HG02970 (cell line): ENCODE data around the gene MUC5B.
"Not testable (repeated sequence)": the region's sequence is repeated elsewhere in the genome, so short reads cannot be mapped to it uniquely, and the experiment has no call there.

Experiments used
- ATAC-seq: cut with Tn5 transposase; IDR thresholded peaks from one replicate; pipeline ENCODE4 v1.9.1; 2021; ENCODE audit warnings: mild to moderate bottlenecking, moderate library complexity, moderate number of reproducible peaks; ENCODE audit not compliant: unreplicated experiment, low FRiP score

Gene MUC5B

DNA sequence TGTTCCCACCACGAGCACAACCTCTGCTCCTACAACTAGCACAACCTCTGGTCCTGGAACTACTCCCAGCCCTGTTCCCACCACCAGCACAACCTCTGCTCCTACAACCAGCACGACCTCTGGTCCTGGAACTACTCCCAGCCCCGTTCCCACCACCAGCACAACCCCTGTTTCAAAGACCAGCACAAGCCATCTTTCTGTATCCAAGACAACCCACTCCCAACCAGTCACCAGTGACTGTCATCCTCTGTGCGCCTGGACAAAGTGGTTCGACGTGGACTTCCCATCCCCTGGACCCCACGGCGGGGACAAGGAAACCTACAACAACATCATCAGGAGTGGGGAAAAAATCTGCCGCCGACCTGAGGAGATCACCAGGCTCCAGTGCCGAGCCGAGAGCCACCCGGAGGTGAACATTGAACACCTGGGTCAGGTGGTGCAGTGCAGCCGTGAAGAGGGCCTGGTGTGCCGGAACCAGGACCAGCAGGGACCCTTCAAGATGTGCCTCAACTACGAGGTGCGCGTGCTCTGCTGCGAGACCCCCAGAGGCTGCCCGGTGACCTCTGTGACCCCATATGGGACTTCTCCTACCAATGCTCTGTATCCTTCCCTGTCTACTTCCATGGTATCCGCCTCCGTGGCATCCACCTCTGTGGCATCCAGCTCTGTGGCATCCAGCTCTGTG, 30.9 kb upstream of the MUC5B start:
- not testable (repeated sequence) for ATAC-seq

DNA sequence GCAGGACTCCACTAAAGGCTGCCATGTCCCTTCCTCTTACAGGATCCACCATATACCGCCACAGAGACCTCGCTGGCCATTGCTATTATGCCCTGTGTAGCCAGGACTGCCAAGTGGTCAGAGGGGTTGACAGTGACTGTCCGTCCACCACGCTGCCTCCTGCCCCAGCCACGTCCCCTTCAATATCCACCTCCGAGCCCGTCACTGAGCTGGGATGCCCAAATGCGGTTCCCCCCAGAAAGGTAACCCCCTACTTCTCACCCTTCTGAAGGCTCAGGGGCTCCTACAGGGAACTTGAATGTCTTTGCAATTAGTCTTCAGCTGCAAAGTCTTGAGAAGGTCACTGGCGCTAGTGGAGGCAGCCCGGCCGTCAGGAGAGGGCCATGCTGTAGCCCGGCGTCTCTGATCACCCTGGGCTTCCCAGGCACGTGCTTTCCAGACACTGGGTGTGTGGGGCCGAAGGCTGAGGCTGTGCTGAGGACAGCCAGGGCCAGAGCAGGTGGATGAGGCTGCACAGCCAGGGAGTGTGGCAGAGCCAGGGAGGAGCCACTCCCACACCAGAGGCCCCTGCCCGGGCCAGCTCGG, 30.0 kb upstream of the MUC5B start:
- ATAC-seq = no peak

DNA sequence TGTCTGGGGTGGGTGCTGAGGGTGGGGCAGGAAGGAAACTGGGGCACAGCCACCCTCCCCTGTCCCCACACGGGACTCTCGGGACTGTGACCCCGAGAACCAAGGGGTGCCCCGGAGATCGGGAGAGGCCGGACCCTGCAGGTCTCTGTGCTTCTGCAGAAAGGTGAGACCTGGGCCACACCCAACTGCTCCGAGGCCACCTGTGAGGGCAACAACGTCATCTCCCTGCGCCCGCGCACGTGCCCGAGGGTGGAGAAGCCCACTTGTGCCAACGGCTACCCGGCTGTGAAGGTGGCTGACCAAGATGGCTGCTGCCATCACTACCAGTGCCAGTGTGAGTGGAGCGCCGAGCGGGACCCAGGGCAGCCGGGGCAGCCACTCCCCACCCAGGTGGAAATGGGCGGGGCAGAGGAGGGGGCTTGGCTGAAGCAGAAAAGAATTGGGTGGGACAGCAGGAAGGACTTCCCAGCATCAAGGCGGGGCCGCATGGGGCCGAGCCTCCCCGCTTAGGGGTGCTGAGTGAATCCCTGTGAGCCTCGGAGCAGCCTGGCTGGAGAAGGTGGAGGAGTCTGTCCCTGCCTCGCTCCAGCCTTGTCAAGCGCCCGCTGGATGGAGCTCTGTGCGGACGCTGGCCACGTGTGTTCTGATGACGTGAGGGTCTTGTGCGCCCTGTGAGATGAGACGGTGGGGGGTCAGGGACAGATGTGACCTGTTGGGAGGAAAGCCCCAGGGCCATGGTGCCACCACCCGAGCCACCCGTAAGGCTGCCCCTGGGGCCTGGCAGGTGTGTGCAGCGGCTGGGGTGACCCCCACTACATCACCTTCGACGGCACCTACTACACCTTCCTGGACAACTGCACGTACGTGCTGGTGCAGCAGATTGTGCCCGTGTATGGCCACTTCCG, 29.3 kb upstream of the MUC5B start:
- ATAC-seq = no peak

DNA sequence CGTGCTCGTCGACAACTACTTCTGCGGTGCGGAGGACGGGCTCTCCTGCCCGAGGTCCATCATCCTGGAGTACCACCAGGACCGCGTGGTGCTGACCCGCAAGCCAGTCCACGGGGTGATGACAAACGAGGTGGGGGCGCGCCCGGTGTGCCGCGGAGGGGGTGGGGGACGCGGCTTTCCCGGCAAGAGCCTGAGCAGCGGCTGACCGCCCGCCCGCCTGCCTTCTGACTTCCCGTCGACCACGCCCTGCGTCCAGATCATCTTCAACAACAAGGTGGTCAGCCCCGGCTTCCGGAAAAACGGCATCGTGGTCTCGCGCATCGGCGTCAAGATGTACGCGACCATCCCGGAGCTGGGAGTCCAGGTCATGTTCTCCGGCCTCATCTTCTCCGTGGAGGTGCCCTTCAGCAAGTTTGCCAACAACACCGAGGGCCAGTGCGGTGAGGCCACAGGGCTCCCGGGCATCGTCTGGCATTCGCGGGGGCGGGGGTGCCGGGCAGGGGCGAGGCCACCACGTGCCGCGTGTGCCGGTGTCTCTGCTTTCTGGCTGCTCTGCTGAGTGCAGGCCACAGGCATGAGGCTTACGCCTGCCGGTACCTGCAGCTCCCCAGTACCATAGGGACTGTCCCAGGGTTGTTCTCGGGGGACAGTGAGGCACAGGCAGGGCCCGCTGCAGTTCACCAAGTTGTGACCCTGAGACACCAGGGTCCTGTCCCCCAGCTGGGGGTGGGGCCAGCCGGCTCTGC, 28.5 kb upstream of the MUC5B start:
- no peak for ATAC-seq

DNA sequence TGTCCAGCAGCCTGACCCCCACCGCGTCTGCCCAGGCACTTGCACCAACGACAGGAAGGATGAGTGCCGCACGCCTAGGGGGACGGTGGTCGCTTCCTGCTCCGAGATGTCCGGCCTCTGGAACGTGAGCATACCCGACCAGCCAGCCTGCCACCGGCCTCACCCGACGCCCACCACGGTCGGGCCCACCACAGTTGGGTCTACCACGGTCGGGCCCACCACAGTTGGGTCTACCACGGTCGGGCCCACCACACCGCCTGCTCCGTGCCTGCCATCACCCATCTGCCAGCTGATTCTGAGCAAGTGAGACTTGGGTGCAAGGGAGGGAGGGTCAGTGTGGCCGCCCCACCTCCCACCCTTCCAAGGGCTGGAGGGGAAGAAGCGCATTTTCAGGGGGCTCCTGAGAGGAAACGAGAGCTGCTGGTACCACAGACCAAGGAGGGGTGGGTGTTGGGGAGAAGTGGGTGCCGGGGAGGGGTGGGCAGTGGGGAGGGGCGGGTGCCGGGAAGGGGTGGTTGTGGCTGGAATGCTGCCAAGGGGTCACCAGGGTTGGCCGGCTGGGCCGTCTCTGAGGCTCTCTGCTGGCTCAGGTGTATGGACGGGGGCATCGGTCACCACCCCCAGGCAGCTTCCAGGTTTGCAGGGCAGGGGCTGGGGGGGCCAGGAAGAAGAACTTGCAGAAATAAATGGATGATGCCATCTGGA, 27.7 kb upstream of the MUC5B start:
- no peak for ATAC-seq

DNA sequence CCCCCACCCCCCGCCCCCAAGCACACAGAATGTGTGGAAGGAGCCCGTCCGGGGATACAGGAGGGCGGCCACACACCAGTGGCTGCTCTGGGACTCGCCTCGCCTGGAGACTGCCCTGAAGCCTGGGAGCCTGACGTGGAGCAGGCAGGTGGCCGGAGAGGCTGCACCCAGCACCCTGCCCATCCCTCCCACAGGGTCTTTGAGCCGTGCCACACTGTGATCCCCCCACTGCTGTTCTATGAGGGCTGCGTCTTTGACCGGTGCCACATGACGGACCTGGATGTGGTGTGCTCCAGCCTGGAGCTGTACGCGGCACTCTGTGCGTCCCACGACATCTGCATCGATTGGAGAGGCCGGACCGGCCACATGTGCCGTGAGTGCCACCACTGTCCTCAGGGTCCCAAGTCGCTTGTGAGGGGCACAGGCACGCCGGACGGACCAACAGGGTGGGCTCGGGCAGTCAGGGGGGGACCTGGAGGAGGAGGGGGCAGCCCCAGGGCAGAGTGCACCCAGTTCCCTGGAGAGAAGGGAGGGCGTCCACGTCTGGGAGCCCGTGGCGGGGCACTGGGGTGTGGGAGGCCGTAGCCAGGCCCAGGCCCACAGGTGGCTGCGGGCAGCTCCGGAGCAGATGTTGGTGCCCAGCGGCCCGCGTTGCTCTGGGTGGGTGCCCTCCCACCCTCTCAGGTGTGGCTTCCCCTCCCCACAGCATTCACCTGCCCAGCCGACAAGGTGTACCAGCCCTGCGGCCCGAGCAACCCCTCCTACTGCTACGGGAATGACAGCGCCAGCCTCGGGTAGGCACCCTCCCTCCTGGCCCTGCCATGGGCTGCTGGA, 27.0 kb upstream of the MUC5B start:
- no peak for ATAC-seq

DNA sequence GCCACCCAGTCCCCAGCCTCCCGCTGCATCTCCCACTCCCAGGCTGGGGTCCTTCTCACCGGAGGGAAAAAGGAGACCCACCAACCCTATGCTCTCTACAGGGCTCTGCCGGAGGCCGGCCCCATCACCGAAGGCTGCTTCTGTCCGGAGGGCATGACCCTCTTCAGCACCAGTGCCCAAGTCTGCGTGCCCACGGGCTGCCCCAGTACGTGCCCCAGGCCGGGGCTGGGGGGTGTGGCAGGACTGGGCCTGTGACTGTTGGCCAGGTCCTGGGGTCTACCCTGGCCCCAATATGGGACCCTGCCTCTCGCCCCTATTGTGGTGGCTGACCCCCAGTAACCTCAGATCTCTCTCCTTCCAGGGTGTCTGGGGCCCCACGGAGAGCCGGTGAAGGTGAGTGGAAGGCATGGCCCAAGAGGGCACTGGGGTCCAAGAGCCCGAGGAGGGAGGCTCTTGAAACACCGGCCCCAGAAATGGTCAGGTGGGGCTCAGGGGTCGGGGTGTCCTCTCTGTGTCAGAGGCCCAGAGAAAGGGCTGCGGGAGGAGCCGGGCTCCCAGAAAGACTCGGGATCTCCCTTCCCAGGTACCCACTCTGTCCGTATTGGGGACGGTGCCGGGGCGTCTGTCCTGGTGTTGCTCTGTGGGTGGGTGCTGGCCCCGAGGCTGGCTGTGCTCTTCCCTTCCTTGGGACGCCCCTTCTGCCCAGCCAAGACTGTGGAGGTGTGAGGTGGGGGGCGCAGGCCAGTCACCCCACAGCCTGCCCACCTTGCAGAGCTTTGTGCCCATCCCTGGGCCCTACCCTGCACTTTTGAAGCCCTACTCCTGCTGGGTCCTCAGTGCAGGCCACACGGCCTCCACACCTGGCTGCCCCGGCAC, 26.1 kb upstream of the MUC5B start:
- no peak for ATAC-seq

DNA sequence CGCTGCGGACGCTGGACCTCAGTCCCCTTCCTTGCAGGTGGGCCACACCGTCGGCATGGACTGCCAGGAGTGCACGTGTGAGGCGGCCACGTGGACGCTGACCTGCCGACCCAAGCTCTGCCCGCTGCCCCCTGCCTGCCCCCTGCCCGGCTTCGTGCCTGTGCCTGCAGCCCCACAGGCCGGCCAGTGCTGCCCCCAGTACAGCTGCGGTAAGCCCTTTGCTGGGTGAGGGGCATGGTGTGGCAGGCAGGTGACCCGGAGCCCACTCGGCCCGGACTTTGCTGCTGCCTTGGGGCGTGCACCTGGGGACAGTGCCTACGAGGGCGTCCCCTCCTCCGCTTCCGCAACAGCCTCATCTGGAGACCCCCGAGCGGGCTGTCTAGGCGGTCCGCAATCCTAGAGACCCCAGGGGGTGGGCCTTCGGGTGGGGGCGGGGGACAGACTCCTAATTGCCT, 25.4 kb upstream of the MUC5B start:
- no peak for ATAC-seq

DNA sequence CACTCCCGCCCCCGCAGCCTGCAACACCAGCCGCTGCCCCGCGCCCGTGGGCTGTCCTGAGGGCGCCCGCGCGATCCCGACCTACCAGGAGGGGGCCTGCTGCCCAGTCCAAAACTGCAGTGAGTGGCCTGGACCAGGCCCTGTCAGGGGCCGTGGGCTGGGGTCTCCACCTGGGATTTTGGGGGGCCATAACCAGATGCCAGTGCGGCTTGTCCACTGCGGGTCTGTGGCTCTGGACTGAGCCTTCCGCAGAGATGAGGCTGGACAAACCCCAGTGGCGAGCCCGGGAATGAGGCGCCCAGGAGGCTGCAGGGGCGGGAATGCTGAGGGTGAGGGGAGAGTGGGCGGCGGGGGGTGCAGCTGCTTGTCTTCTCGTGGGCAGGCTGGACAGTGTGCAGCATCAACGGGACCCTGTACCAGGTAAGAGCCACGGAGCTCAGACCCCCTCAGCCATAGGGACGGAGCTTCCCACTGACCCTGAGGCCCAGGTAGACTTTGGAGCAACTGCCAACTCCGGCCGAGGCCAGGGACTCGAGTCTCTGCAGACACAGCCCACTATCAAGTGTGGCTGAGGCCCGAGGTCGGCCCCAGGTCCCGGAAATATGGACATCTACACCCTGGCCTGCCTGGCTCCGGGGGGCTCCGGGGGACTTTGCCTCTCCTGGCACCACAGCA, 24.8 kb upstream of the MUC5B start:
- no peak for ATAC-seq

DNA sequence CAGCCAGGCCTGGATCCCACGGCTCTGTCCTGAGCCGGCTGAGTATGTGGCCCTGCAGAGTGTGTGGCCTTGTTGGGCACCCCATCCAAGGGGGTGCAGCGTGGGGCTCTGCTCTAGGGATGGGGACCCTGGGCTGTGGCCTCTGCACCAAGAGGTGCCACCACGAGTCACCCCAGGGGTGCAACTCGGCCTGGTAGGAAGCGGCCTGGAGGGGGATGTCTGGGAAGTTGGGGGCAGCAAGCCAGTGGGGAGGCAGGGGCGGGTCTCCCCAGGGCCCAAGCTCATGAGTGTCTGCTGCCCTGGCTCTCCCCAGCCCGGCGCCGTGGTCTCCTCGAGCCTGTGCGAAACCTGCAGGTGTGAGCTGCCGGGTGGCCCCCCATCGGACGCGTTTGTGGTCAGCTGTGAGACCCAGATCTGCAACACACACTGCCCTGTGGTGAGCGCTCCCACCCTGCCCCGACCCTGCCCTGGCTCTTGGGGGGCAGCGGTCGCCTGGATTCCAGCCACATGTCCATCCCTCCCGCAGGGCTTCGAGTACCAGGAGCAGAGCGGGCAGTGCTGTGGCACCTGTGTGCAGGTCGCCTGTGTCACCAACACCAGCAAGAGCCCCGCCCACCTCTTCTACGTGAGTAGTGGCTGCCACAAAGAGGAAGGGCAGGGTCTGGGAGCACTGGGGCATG, 24.2 kb upstream of the MUC5B start:
- no peak for ATAC-seq

DNA sequence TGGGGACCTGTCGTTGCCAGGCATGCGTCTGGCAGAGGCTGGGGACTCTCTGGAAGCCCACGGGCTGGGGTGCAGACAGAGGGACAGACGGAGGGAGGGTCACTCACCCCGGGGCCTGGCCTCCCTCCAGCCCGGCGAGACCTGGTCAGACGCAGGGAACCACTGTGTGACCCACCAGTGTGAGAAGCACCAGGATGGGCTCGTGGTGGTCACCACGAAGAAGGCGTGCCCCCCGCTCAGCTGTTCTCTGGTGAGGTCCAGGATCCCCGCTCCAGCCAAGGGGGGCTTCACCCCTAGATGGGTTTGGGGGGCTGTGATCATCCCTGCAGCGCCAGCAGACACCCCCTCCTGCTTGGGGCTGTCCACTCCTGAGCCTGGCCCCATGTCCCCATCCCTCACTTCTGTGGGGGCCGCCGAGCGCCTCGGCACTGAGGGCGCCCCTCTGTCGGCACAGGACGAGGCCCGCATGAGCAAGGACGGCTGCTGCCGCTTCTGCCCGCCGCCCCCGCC, 23.6 kb upstream of the MUC5B start:
- ATAC-seq = no peak

DNA sequence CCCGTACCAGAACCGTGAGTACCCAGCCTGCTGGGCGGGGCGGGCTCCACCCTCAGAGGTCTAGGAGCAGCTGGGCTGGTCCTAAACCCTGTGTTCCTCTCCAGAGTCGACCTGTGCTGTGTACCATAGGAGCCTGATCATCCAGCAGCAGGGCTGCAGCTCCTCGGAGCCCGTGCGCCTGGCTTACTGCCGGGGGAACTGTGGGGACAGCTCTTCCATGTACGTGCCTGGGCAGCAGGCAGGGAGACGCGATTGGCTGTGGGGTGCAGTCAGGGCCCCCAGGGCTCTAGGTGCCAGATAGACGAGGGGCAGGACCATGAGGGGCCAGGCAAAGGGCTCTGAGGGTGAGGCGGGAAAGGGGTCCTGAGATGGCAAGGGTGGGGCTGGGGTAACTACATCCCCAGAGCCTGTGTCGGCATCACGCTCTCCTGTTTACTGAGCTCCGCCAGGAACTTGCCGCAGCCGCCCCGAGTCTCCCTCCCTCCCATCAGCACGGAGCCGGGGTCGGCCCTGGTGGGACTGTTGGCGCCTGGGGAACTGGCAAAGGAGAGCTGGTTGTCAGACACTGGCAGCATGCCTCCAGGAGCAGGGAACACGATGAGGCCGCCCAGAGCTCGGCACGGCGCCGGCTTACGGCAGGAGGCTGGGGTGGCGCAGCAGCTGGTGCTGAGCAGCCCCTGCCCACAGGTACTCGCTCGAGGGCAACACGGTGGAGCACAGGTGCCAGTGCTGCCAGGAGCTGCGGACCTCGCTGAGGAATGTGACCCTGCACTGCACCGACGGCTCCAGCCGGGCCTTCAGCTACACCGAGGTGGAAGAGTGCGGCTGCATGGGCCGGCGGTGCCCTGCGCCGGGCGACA, 22.9 kb upstream of the MUC5B start:
- ATAC-seq = no peak

DNA sequence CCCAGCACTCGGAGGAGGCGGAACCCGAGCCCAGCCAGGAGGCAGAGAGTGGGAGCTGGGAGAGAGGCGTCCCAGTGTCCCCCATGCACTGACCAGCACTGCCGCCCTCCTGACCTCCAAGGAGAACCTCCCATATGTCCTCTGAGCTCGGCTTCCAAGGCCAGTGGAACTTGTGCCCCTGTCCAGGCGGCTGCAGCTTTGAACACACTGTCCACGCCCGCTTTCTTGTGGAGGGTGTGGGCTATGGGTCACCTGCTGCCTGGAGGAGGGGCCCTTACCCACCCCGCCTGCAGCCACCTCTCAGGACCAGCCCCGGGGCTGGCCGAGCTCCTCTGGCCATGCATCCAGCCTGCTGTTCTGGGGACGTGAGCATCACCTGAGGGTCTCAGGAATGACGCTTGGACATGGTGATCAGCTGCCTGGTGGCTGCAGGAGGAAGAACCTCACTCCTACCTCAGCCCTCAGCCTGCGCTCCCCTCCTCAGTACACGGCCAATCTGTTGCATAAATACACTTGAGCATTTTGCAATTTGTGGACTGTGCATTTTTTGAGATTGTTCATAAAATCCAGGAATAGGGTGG, 22.2 kb upstream of the MUC5B start:
- no peak for ATAC-seq

DNA sequence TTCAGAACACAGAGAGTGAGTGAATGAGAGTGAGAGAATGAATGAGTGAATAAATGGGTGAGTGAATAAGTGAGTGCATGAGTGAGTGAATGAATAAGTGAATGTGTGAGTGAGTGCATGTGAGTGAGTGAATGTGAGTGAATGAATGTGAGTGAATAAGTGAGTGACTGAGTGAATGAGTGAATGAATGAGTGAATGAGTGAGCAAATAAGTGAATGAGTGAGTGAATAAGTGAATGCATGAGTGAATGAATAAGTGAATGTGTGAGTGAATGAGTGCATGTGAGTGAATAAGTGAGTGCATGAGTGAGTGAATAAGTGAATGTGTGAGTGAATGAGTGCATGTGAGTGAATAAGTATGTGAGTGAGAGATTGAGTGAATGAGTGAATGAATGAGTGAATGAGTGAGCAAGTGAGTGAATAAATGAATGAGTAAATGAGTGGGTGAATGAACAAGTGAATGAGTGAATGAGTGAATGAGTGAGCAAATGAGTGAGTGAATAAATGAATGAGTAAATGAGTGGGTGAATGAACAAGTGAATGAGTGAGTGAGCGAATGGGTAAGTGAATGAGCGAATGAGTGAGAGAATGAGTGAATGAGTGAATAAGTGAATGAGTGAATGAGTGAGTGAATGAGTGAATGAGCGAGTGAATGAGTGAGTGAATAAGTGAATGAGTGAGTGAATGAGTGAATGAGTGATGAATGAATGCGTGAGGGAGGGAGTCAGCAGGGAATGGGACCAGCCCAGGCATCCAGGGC, 21.3 kb upstream of the MUC5B start:
- no peak for ATAC-seq

DNA sequence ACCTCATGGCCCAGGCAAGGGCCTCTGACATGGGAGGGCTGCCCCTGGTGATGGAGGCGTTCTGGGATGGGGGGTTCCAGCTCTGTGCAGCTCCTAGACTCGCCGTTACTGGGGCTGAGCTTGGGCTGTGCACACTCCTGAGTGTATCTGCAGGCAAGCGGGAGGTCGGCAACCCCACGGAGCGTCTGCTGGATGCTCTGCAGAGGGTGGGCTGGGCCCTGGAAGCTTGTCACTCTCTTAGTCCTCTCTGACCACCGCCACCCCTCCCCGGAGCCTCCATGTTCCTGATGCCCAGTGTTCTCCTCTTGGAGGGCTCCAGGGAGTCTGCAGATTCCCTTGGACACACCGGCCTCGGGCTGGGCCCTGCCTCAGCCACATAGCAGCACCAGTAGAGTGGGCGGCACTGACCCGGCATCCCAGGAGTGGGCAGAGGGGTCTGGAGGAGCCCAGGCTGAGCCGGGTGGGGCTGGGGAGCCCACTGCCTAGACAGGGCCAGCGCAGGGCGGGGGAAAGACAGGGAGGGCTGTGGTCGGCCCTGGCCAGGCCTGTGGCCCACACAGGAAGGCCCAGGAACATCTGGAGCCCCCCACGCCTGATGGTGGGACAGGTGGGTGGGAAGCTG, 20.6 kb upstream of the MUC5B start:
- ATAC-seq = no peak
